ENCODE data around the gene DNAAF5. TPM values are rescaled to one million over a fixed set of nuclear protein-coding genes. Genes with fewer than 3 reads are reported as not detected.

DNAAF5 gene
- total RNA-seq, 2 experiments from 2014 or later: 42.6 to 58.5 TPM

GRCh38 chr7:823649-824048 lies 97.2 kb downstream of the DNAAF5 start:
- no TSS peak for BruUV-seq (replicated peaks)
- H3K36me3 ChIP-seq (ENCODE audit: insufficient read depth, low read length): peaks cover 19% of the 10 kb centered on the region
- POLR2A ChIA-PET: no interaction called here
- no peak overlapping the region for H3K4me2 ChIP-seq (ENCODE audit: low read length)
- no peak for TF ChIP-seq CTCF (conservative IDR thresholded peaks at IDR 0.05; ENCODE audit: low read length)
- TF ChIP-seq EZH2phosphoT487 (IDR thresholded peaks at IDR 0.05; ENCODE audit: borderline replicate concordance, low read depth, low read length): no peak
- peaks cover 10% of the 10 kb centered on the region for H3K4me1 ChIP-seq (ENCODE audit: insufficient read depth, low read length, poor library complexity, severe bottlenecking)
- intact Hi-C loops (cut with micrococcal nuclease; ENCODE audit: unreplicated experiment): no loop called here
- no peak for DNase-seq (ENCODE audit: low spot score)
- H4K20me1 ChIP-seq (ENCODE audit: insufficient read depth, low read length): peaks cover 10% of the 10 kb centered on the region; the same call in 1 of the 2 replicates
- H3K27ac ChIP-seq (ENCODE audit: low read depth, low read length, poor library complexity, severe bottlenecking): no peak overlapping the region
- H3K9me3 ChIP-seq (ENCODE audit: low read length): no peaks in the 10 kb centered on the region
- CTCF ChIA-PET (ENCODE audit: unreplicated experiment): no interaction called here
- no peaks in the 10 kb centered on the region for H3K9me2 ChIP-seq (ENCODE audit: insufficient read depth, low read length)
- H3K4me3 ChIP-seq (ENCODE audit: low read depth, low read length, poor library complexity, severe bottlenecking): no peak overlapping the region
- H3K79me2 ChIP-seq (ENCODE audit: insufficient read depth, low read depth, low read length): peaks cover 83% of the 10 kb centered on the region
- no peak overlapping the region for H2AFZ ChIP-seq (ENCODE audit: low read length)

GRCh38 chr7:824081-824480 lies 97.6 kb downstream of the DNAAF5 start:
- H3K9me2 ChIP-seq (ENCODE audit: insufficient read depth, low read length): no peaks in the 10 kb centered on the region
- H3K27ac ChIP-seq (ENCODE audit: low read depth, low read length, poor library complexity, severe bottlenecking): no peak overlapping the region
- H3K4me3 ChIP-seq (ENCODE audit: low read depth, low read length, poor library complexity, severe bottlenecking): no peak overlapping the region
- CTCF ChIA-PET (ENCODE audit: unreplicated experiment): no interaction called here
- no peaks in the 10 kb centered on the region for H3K9me3 ChIP-seq (ENCODE audit: low read length)
- H3K4me2 ChIP-seq (ENCODE audit: low read length): no peak overlapping the region
- POLR2A ChIA-PET: no interaction called here
- no TSS peak for BruUV-seq (replicated peaks)
- DNase-seq (ENCODE audit: low spot score): no peak
- intact Hi-C loops (cut with micrococcal nuclease; ENCODE audit: unreplicated experiment): no loop called here
- H3K79me2 ChIP-seq (ENCODE audit: insufficient read depth, low read depth, low read length): peaks cover 83% of the 10 kb centered on the region
- H3K36me3 ChIP-seq (ENCODE audit: insufficient read depth, low read length): peaks cover 14% of the 10 kb centered on the region; the same call in 1 of the 2 replicates
- H2AFZ ChIP-seq (ENCODE audit: low read length): no peak overlapping the region
- TF ChIP-seq EZH2phosphoT487 (IDR thresholded peaks at IDR 0.05; ENCODE audit: borderline replicate concordance, low read depth, low read length) (no peak), CTCF (conservative IDR thresholded peaks at IDR 0.05; ENCODE audit: low read length) (no peak)
- H3K4me1 ChIP-seq (ENCODE audit: insufficient read depth, low read length, poor library complexity, severe bottlenecking): peaks cover 9% of the 10 kb centered on the region
- H4K20me1 ChIP-seq (ENCODE audit: insufficient read depth, low read length): peaks cover 10% of the 10 kb centered on the region; the same call in 1 of the 2 replicates

GRCh38 chr7:824664-825063 lies 98.2 kb downstream of the DNAAF5 start:
- Histone ChIP-seq H3K36me3 (ENCODE audit: insufficient read depth, low read length) (peaks cover 14% of the 10 kb centered on the region; the same call in 1 of the 2 replicates), H3K4me3 (ENCODE audit: low read depth, low read length, poor library complexity, severe bottlenecking) (no peak overlapping the region), H3K9me2 (ENCODE audit: insufficient read depth, low read length) (no peaks in the 10 kb centered on the region), H3K9me3 (ENCODE audit: low read length) (no peaks in the 10 kb centered on the region), H3K79me2 (ENCODE audit: insufficient read depth, low read depth, low read length) (peaks cover 81% of the 10 kb centered on the region), H3K27ac (ENCODE audit: low read depth, low read length, poor library complexity, severe bottlenecking) (no peak overlapping the region), H3K4me2 (ENCODE audit: low read length) (no peak overlapping the region), H4K20me1 (ENCODE audit: insufficient read depth, low read length) (peaks cover 10% of the 10 kb centered on the region; the same call in 1 of the 2 replicates), H2AFZ (ENCODE audit: low read length) (no peak overlapping the region), H3K4me1 (ENCODE audit: insufficient read depth, low read length, poor library complexity, severe bottlenecking) (peaks cover 9% of the 10 kb centered on the region)
- no peak for DNase-seq (ENCODE audit: low spot score)
- CTCF ChIA-PET (ENCODE audit: unreplicated experiment): no interaction called here
- no TSS peak for BruUV-seq (replicated peaks)
- intact Hi-C loops (cut with micrococcal nuclease; ENCODE audit: unreplicated experiment): no loop called here
- POLR2A ChIA-PET: no interaction called here
- no peak for TF ChIP-seq CTCF (conservative IDR thresholded peaks at IDR 0.05; ENCODE audit: low read length)
- TF ChIP-seq EZH2phosphoT487 (IDR thresholded peaks at IDR 0.05; ENCODE audit: borderline replicate concordance, low read depth, low read length): no peak
